GM12801 (cell line): ENCODE results near the gene UTS2.

ENCODE experiments used
- CTCF ChIP-seq: IDR thresholded peaks from one replicate; pipeline ENCODE4 v1.5.1; 2011; ENCODE audit warnings: control low read depth; ENCODE audit not compliant: insufficient read length; ENCODE audit errors: extremely low read depth

The UTS2 gene

GRCh38 chr1:7846656-7847055, 6.2 kb downstream of the UTS2 start:
- no peak for TF ChIP-seq CTCF

GRCh38 chr1:7845761-7846160, 7.1 kb downstream of the UTS2 start:
- no peak for TF ChIP-seq CTCF

GRCh38 chr1:7842517-7842916, 10.3 kb downstream of the UTS2 start:
- TF ChIP-seq CTCF, result no peak

GRCh38 chr1:7839526-7839925, 13.3 kb downstream of the UTS2 start:
- no peak for TF ChIP-seq CTCF

GRCh38 chr1:7838714-7839113, 14.2 kb downstream of the UTS2 start:
- TF ChIP-seq CTCF, result no peak

- no peak for TF ChIP-seq CTCF
Observed at GRCh38 chr1:7833035-7833434, 19.8 kb downstream of the UTS2 start.

- no peak for TF ChIP-seq CTCF
Observed at GRCh38 chr1:7831458-7831857, 21.4 kb downstream of the UTS2 start.
